Stimulated activated effector memory CD8-positive, alpha-beta T cell treated with anti-CD3 and anti-CD28 coated beads, Interleukin-12 subunit alpha, Interleukin-12 subunit beta, amount 100 ng/mL, for 72 hours (primary cell): Measurements from ENCODE around the gene SNAI1.
"Not testable (repeated sequence)": the region's sequence is repeated elsewhere in the genome, so short reads cannot be mapped to it uniquely, and the experiment has no call there.

ENCODE experiments used
- ATAC-seq: fragments of 150-1000 bp; cut with Tn5 transposase; 2 replicates; pipeline ENCODE4 v1.10.0; 2021
- DNase-seq, 2 donors: peaks; one replicate each; pipeline ENCODE4 v3.0.0; 2021 to 2022; ENCODE audit warnings: low spot score in 2 of 2
- H3K27ac Mint-ChIP-seq: one replicate; pipeline ENCODE4 v1.8.0; 2022; ENCODE audit warnings: mild to moderate bottlenecking, mixed read lengths
- H3K36me3 Mint-ChIP-seq: one replicate; pipeline ENCODE4 v1.8.0; 2022; ENCODE audit warnings: mild to moderate bottlenecking, mixed read lengths
- H3K4me1 Mint-ChIP-seq: one replicate; pipeline ENCODE4 v1.8.0; 2022; ENCODE audit warnings: mixed read lengths
- H3K4me3 Mint-ChIP-seq: one replicate; pipeline ENCODE4 v1.8.0; 2022; ENCODE audit warnings: mild to moderate bottlenecking, mixed read lengths
- H3K9me3 Mint-ChIP-seq: one replicate; pipeline ENCODE4 v1.8.0; 2022; ENCODE audit warnings: mixed read lengths

Gene SNAI1

DNA sequence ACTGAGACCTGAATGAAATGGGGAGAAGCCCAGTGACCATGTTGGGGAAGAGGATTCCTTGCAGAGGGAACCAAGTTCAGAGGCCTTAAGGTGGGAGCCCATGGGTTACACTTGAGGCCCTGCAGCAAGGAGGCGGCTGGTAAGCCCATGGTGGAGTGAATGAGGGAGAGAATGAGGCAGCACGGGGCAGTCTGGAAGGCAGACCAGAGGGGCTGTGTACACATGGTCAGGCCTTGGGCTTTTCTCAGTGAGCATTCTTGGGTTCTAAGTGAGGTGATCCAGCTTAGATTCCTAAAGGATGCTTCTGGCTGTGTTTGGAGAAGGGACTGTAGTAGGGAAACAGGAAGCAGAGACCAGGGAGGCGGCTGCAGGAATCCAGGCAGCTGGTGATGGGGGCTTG lies 27.6 kb upstream of the SNAI1 start:
- peaks cover 45% of the 10 kb centered on the region for H3K4me1 Mint-ChIP-seq
- no peak for ATAC-seq
- no peak overlapping the region for H3K4me3 Mint-ChIP-seq
- no peak for DNase-seq
- no peaks in the 10 kb centered on the region for H3K9me3 Mint-ChIP-seq
- H3K27ac Mint-ChIP-seq = peak overlapping the region; percentile 72
- H3K36me3 Mint-ChIP-seq = peaks cover 86% of the 10 kb centered on the region

DNA sequence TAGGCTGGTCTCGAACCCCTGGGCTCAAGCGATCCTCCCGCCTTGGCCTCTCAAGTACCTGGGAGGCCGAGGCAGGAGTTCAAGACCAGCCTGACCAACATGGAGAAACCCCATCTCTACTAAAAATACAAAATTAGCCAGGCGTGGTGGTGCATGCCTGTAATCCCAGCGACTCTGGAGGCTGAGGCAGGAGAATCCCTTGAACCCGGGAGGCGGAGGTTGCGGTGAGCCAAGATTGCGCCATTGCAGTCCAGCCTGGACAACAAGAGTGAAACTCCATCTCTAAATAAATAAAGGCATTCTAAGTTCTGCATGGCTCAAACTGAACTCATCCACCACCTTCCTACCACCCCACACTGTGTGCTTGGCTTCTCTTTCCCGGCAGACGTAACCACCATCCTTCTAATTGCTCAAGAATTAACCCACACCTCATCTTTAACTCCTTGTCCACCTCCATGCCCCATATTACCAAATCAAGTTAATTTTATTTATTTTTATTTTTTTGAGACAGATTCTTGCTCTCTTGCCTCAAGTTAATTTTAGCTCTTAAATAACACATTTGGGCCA lies 26.9 kb upstream of the SNAI1 start:
- Mint-ChIP-seq H3K36me3 (peaks cover 78% of the 10 kb centered on the region), H3K4me1 (peaks cover 40% of the 10 kb centered on the region)
- not testable (repeated sequence) for H3K27ac Mint-ChIP-seq, DNase-seq, ATAC-seq, H3K9me3 Mint-ChIP-seq, H3K4me3 Mint-ChIP-seq

DNA sequence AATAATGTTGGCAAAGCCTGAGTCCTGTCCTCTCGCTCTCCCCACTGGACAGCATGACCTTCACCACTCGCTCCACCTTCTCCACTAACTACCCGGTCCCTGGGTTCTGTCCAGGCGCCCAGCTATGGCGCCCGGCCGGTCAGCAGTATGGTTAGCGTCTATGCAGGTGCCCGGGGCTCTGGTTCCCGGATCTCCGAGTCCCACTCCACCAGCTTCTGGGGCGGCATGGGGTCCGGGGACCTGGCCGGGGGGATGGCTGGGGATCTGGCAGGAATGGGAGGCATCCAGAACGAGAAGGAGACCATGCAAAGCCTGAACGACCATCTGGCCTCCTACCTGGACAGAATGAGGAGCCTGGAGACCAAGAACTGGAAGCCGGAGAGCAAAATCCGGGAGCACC lies 26.1 kb upstream of the SNAI1 start:
- no peak for ATAC-seq

GRCh38 chr20:49957089-49957938 lies 25.5 kb upstream of the SNAI1 start:
- not testable (repeated sequence) for ATAC-seq, H3K9me3 Mint-ChIP-seq, DNase-seq
- Mint-ChIP-seq H3K27ac (peak overlapping the region; percentile 95), H3K4me3 (peak overlapping the region; percentile 69), H3K36me3 (peaks cover 64% of the 10 kb centered on the region), H3K4me1 (peaks cover 29% of the 10 kb centered on the region)

More for the DNA sequence above, 26.1 kb upstream of the SNAI1 start:
- Mint-ChIP-seq H3K36me3 (peaks cover 70% of the 10 kb centered on the region), H3K4me3 (no peak overlapping the region), H3K4me1 (peaks cover 33% of the 10 kb centered on the region), H3K27ac (peak overlapping the region; percentile 95), H3K9me3 (no peaks in the 10 kb centered on the region)
- no peak for DNase-seq

- Mint-ChIP-seq H3K36me3 (peaks cover 34% of the 10 kb centered on the region), H3K4me3 (no peak overlapping the region), H3K9me3 (no peaks in the 10 kb centered on the region), H3K27ac (no peak overlapping the region), H3K4me1 (peaks cover 25% of the 10 kb centered on the region)
- DNase-seq = no peak
- no peak for ATAC-seq
Observed at GRCh38 chr20:49961413-49961812, 21.4 kb upstream of the SNAI1 start.

- Mint-ChIP-seq H3K27ac (no peak overlapping the region), H3K36me3 (peaks cover 10% of the 10 kb centered on the region), H3K9me3 (no peaks in the 10 kb centered on the region), H3K4me1 (no peaks in the 10 kb centered on the region), H3K4me3 (no peak overlapping the region)
- DNase-seq (no peak), ATAC-seq (peak; percentile 51)
Observed at GRCh38 chr20:49964964-49965780, 17.6 kb upstream of the SNAI1 start.

- peaks cover 10% of the 10 kb centered on the region for H3K36me3 Mint-ChIP-seq
- no peak overlapping the region for H3K4me3 Mint-ChIP-seq
- no peaks in the 10 kb centered on the region for H3K4me1 Mint-ChIP-seq
- H3K9me3 Mint-ChIP-seq = no peaks in the 10 kb centered on the region
- ATAC-seq (no peak), DNase-seq (no peak)
- H3K27ac Mint-ChIP-seq = no peak overlapping the region
Observed at GRCh38 chr20:49965781-49966305, 16.9 kb upstream of the SNAI1 start.

GRCh38 chr20:49966861-49967260 lies 15.9 kb upstream of the SNAI1 start:
- no peak for DNase-seq
- no peak for ATAC-seq
- Mint-ChIP-seq H3K9me3 (no peaks in the 10 kb centered on the region), H3K36me3 (peaks cover 10% of the 10 kb centered on the region), H3K4me3 (no peak overlapping the region), H3K27ac (no peak overlapping the region), H3K4me1 (no peaks in the 10 kb centered on the region)

DNA sequence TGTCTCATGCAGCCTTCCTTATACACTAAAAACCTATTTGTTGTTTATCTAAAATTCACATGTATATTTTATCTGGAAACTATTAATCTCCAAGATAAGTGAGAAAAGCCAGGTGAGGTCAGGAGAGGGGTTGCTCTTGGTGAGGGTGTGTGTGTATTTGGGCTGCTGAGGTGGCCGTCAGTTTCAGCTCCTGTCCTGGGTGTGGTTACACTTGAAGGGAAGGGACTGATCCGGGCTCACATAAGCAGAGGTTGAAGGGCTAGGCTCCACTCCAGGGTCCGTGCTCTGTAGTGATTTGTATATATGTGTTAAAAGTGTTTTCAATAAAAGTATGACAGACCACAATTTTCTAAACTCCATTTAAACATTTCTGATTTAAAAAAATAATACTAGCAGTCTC lies 13.5 kb upstream of the SNAI1 start:
- H3K4me3 Mint-ChIP-seq = no peak overlapping the region
- H3K9me3 Mint-ChIP-seq = no peaks in the 10 kb centered on the region
- H3K36me3 Mint-ChIP-seq = peaks cover 3% of the 10 kb centered on the region
- DNase-seq = no peak
- no peaks in the 10 kb centered on the region for H3K4me1 Mint-ChIP-seq
- no peak for ATAC-seq
- no peak overlapping the region for H3K27ac Mint-ChIP-seq

DNA sequence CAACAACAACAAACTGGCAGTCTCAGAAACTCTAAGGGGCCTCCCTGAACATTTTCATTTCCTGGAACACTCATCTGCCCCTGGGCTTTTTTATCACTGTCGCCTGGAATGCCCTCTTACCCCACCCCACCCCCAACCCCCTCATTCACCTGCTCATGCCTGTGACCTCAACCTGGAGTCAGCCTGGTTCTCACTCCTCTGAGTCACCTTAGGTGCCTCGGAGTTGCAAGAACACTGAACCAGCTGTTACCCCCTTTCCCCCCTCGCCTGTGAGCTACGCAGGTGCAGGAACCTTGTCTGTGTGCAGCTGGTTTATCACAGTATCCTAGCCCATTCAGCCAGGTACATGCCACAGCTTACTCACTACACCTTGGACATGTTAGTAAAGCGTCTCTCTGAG lies 12.8 kb upstream of the SNAI1 start:
- H3K4me1 Mint-ChIP-seq = no peaks in the 10 kb centered on the region
- no peak overlapping the region for H3K27ac Mint-ChIP-seq
- no peaks in the 10 kb centered on the region for H3K9me3 Mint-ChIP-seq
- ATAC-seq (no peak), DNase-seq (no peak)
- no peak overlapping the region for H3K4me3 Mint-ChIP-seq
- H3K36me3 Mint-ChIP-seq = no peaks in the 10 kb centered on the region

DNA sequence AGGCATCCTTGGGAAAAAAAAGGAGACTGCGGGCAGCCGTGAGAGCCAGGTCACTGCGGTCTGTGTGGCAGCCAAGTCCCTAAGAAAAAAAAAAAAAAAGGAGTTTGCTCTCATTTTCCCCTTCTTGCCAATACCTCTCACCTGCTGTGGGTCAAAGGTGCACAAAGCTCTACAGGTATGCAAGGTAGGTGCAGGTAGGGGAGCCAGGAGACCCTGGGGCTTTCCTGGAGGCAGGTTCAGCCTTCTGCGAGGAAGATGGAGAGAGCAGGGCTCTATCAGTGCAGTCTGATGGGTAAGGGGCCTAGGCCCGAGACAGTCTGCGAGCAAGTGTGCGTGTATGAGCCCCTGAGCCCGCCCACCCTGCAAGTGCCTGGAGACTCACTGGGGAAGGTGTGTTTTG lies 12.3 kb upstream of the SNAI1 start:
- DNase-seq (no peak), ATAC-seq (no peak)
- H3K27ac Mint-ChIP-seq = no peak overlapping the region

DNA sequence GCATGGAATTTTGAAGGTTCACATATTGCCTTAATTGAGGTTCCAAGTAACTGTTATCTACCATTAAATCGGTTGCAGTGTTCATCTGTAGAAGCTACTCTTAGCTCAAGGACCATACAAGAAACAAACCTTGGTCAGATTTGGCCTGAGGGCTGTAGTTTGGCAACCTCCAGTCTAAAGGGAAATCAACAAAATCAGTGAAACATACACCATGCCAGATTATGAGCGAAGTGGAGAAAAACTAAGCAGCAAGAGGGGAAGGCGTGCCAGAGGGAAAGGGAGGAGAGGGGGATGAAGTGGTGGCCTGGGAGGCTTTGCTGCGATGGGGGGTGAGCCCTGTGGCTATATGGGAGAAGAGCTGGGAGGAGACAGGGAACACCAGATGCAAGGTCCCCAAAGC lies 8.8 kb upstream of the SNAI1 start:
- H3K36me3 Mint-ChIP-seq = no peaks in the 10 kb centered on the region
- DNase-seq = no peak
- no peaks in the 10 kb centered on the region for H3K4me1 Mint-ChIP-seq
- H3K9me3 Mint-ChIP-seq = no peaks in the 10 kb centered on the region
- H3K27ac Mint-ChIP-seq = no peak overlapping the region
- ATAC-seq = no peak
- no peak overlapping the region for H3K4me3 Mint-ChIP-seq

More for the DNA sequence above, 12.3 kb upstream of the SNAI1 start:
- no peak overlapping the region for H3K4me3 Mint-ChIP-seq
- no peaks in the 10 kb centered on the region for H3K4me1 Mint-ChIP-seq
- no peaks in the 10 kb centered on the region for H3K36me3 Mint-ChIP-seq
- no peaks in the 10 kb centered on the region for H3K9me3 Mint-ChIP-seq

DNA sequence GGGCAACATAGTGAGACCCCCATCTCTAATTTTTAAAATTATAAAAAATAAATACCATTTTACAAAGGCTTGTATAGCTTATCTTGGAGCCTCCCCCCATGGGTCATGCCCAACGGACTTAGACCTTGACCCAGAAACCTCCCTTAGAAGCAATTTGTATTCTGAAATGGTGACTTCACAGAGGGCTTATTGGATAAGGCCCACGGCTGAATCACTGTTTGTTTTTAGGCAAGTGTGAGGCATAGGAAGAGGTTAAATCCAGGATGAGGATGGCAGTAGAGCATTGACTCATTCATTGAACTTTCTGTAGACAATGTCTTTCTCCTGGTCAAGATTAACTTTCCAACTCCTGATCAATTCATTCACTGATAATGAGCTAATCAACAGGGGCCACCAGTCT lies 6.2 kb upstream of the SNAI1 start:
- Mint-ChIP-seq H3K4me1 (no peaks in the 10 kb centered on the region), H3K4me3 (no peak overlapping the region), H3K9me3 (no peaks in the 10 kb centered on the region), H3K36me3 (no peaks in the 10 kb centered on the region), H3K27ac (no peak overlapping the region)
- ATAC-seq = peak; percentile 38
- no peak for DNase-seq

DNA sequence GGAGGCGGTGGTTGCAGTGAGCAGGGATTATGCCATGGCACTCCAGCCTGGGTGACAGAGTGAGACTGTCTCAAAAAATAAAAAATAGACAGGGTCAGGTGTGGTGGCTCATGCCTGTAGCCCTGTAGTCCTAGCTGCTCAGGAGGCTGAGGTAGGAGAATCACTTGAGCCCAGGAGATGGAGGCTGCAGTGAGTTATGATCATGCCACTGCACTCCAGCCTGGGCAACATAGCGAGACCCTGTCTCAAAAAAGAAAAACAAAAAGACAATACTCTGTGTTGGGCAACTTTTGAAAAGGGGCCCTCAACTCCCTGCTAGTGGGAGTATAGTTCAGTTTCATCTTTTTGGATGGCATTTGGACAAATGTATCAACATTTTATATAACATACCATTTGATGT lies 5.0 kb upstream of the SNAI1 start:
- H3K4me1 Mint-ChIP-seq, ATAC-seq, H3K4me3 Mint-ChIP-seq, H3K9me3 Mint-ChIP-seq, DNase-seq, H3K27ac Mint-ChIP-seq, H3K36me3 Mint-ChIP-seq: not testable (repeated sequence)

GRCh38 chr20:49978685-49979029 lies 4.1 kb upstream of the SNAI1 start:
- DNase-seq = no peak
- no peak overlapping the region for H3K4me3 Mint-ChIP-seq
- no peak overlapping the region for H3K27ac Mint-ChIP-seq
- peaks cover 7% of the 10 kb centered on the region for H3K36me3 Mint-ChIP-seq
- peaks cover 16% of the 10 kb centered on the region for H3K4me1 Mint-ChIP-seq
- no peaks in the 10 kb centered on the region for H3K9me3 Mint-ChIP-seq
- no peak for ATAC-seq
